K562 (cell line): Measurements from ENCODE around the gene GALE. TPM values are rescaled to one million over a fixed set of nuclear protein-coding genes. Genes with fewer than 3 reads are reported as not detected.

Source experiments
- ARHGAP35 ChIP-seq: fragments of 450-650 bp; IDR thresholded peaks from 2 replicates; pipeline ENCODE4 v1.6.1; 2018; ENCODE audit not compliant: partially characterized antibody
- BRF1 ChIP-seq: IDR thresholded peaks from 3 replicates; pipeline ENCODE4 v1.6.1; 2011; ENCODE audit warnings: borderline replicate concordance, mild to moderate bottlenecking; ENCODE audit not compliant: insufficient read length; ENCODE audit errors: extremely low read depth
- CEBPB ChIP-seq: fragments of 450-650 bp; IDR thresholded peaks from 2 replicates; pipeline ENCODE4 v1.6.1; 2016; ENCODE audit warnings: missing genetic modification characterization, missing compliant biosample characterization
- CREM ChIP-seq: IDR thresholded peaks from 2 replicates; pipeline ENCODE4 v1.6.1; 2014; ENCODE audit warnings: antibody characterized with exemption, low read depth
- ELF2 ChIP-seq: fragments of 250-450 bp; sonication (Bioruptor Pico); IDR thresholded peaks from 2 replicates; pipeline ENCODE4 v1.5.0; 2021; ENCODE audit warnings: mild to moderate bottlenecking
- FOXJ2 ChIP-seq: fragments of 200-800 bp; sonication (Bioruptor generic); IDR thresholded peaks from 2 replicates; pipeline ENCODE4 v1.6.1; 2016; ENCODE audit warnings: missing genetic modification characterization, missing compliant biosample characterization
- GATAD2B ChIP-seq: fragments of 450-650 bp; IDR thresholded peaks from 2 replicates; pipeline ENCODE4 v1.6.1; 2017; ENCODE audit warnings: mild to moderate bottlenecking, borderline replicate concordance
- HDAC6 ChIP-seq: IDR thresholded peaks from 2 replicates; pipeline ENCODE4 v1.6.1; 2012; ENCODE audit warnings: low read depth, mild to moderate bottlenecking, control low read depth, inconsistent platforms, low read length, moderate library complexity
- KDM5B ChIP-seq: fragments of 200-600 bp; sonication (generic); IDR thresholded peaks from 2 replicates; pipeline ENCODE4 v1.6.1; 2012; ENCODE audit warnings: low read depth, mild to moderate bottlenecking, moderate library complexity, low read length, control low read depth, inconsistent platforms; ENCODE audit not compliant: insufficient replicate concordance
- NEUROD1 ChIP-seq: fragments of 150-350 bp; IDR thresholded peaks from 2 replicates; pipeline ENCODE4 v1.6.1; 2014; ENCODE audit warnings: borderline replicate concordance, low read length, low read depth; ENCODE audit not compliant: partially characterized antibody
- NKRF ChIP-seq: fragments of 450-650 bp; IDR thresholded peaks from 2 replicates; pipeline ENCODE4 v1.6.1; 2016; ENCODE audit warnings: borderline replicate concordance
- NR2F6 ChIP-seq: fragments of 450-650 bp; formaldehyde crosslinking; IDR thresholded peaks from 2 replicates; pipeline ENCODE4 v1.4.0; 2020; ENCODE audit warnings: mild to moderate bottlenecking
- PBX2 ChIP-seq, 2 experiments: IDR thresholded peaks in 1 of 2; conservative IDR thresholded peaks in 1 of 2; 2 replicates each; pipeline ENCODE4 v1.6.1; 2016; ENCODE audit warnings: low read depth in 2 of 2, mild to moderate bottlenecking in 1 of 2, missing compliant biosample characterization in 1 of 2, missing genetic modification characterization in 1 of 2, moderate library complexity in 1 of 2
- PHTF2 ChIP-seq: fragments of 250-450 bp; sonication (Bioruptor Pico); IDR thresholded peaks from 2 replicates; pipeline ENCODE4 v1.5.0; 2021; ENCODE audit warnings: mild to moderate bottlenecking
- PTBP1 ChIP-seq: fragments of 200-400 bp; formaldehyde crosslinking; IDR thresholded peaks from 2 replicates; pipeline ENCODE4 v1.6.1; 2017; ENCODE audit warnings: low read depth, low read length
- SAP30 ChIP-seq: fragments of 200-600 bp; sonication (generic); IDR thresholded peaks from 2 replicates; pipeline ENCODE4 v1.6.1; 2012; ENCODE audit warnings: borderline replicate concordance, low read depth, mild to moderate bottlenecking, moderate library complexity, low read length, control low read depth, inconsistent platforms; ENCODE audit not compliant: insufficient read depth, poor library complexity, severe bottlenecking
- SIN3A ChIP-seq, 2 experiments: fragments of 150-350 bp in 1 of 2; IDR thresholded peaks; 2 replicates each; pipeline ENCODE4 v1.6.1; 2011 to 2016; ENCODE audit warnings: borderline replicate concordance in 2 of 2, low read depth in 2 of 2, low read length in 2 of 2, mild to moderate bottlenecking in 2 of 2, moderate library complexity in 2 of 2; ENCODE audit not compliant: control insufficient read depth in 1 of 2
- SRSF3 ChIP-seq: fragments of 200-400 bp; formaldehyde crosslinking; IDR thresholded peaks from 2 replicates; pipeline ENCODE4 v1.6.1; 2016; ENCODE audit warnings: mild to moderate bottlenecking, low read length, moderate library complexity; ENCODE audit not compliant: insufficient read depth
- TAL1 ChIP-seq: fragments of 450-650 bp; IDR thresholded peaks from 2 replicates; pipeline ENCODE4 v1.6.1; 2016; ENCODE audit warnings: mild to moderate bottlenecking
- polyA plus RNA-seq, 8 experiments: library from polyadenylated mRNA; depleted of rRNA in 4 of 8; stranded (reverse) in 5 of 8; unstranded in 3 of 8; fragments of >200 nt; fragmentation: Nextera tagmentation in 2 of 8; fragmentation: Illumina TruSeq in 1 of 8; extraction: Ambion mirVana in 2 of 8; extraction: Trizol in 1 of 8; gene quantifications; 2 replicates each; pipeline versions ENCODE4 v1.2.1 to v1.2.3, GENCODE V29; 2011 to 2014; ENCODE audit warnings: inconsistent platforms in 1 of 8, missing spikeins in 1 of 8
- total RNA-seq, 7 experiments: library from RNA; depleted of rRNA in 6 of 7; stranded (reverse); fragments of >200 nt in 6 of 7; fragmentation: Illumina TruSeq in 2 of 7; extraction: Trizol in 2 of 7; gene quantifications; 2 replicates each; pipeline versions ENCODE4 v1.2.1 to v1.2.3, GENCODE V29; 2011 to 2021; ENCODE audit warnings: low replicate concordance in 1 of 7

Gene GALE
- total and polyA plus RNA-seq, 9 of the 15 experiments (the other 6 are each of a cell fraction or from before 2014, with no cell fraction given): 8.4 to 139 (median 88.3) TPM

GRCh38 chr1:23800400-23801337 is at the start of gene GALE (continued):
- peak; percentile 77 for TF ChIP-seq KDM5B
- no peak for TF ChIP-seq BRF1
- TF ChIP-seq HDAC6: no peak
- no peak for TF ChIP-seq NR2F6 (CRISPR knock-in tag)
- TF ChIP-seq PBX2 (CRISPR knock-in tag; IDR thresholded peaks at IDR 0.05; ENCODE audit: low read depth): peak; percentile 50
- TF ChIP-seq PBX2 (tag; conservative IDR thresholded peaks at IDR 0.05; ENCODE audit: low read depth): no peak
- TF ChIP-seq NKRF: peak; percentile 75
- TF ChIP-seq SIN3A (IDR thresholded peaks at IDR 0.05; ENCODE audit: borderline replicate concordance in 2 of 2, control insufficient read depth in 1 of 2, low read depth in 2 of 2, low read length in 2 of 2): peak; percentile 71 to 88
- TF ChIP-seq ARHGAP35: peak; percentile 21
- peak; percentile 95 for TF ChIP-seq ELF2 (CRISPR knock-in tag)
- TF ChIP-seq TAL1: no peak
- TF ChIP-seq CEBPB (tag): no peak
- 0 out of 2 replicates have a peak, but pooled peaks have one; percentile 58 for TF ChIP-seq PTBP1
- peak; percentile 72 for TF ChIP-seq SAP30
- no peak for TF ChIP-seq FOXJ2 (tag)
- no peak for TF ChIP-seq PHTF2 (CRISPR knock-in tag)
- peak; percentile 89; the same call in 1 of the 2 replicates for TF ChIP-seq GATAD2B
- peak; percentile 90 for TF ChIP-seq NEUROD1
- peak; percentile 98 for TF ChIP-seq CREM
- no peak for TF ChIP-seq SRSF3
